Mucosa of stomach (tissue), 1 donor: ENCODE results near the gene RIMBP3C.
"Not testable (repeated sequence)": the region's sequence is repeated elsewhere in the genome, so short reads cannot be mapped to it uniquely, and the experiment has no call there.

ENCODE experiments used
- H3K27me3 ChIP-seq: one replicate; pipeline ENCODE4 v1.7.0; 2013; ENCODE audit warnings: mild to moderate bottlenecking, low read length; ENCODE audit not compliant: control insufficient read depth, insufficient read depth
- H3K36me3 ChIP-seq: one replicate; pipeline ENCODE4 v1.7.0; 2013; ENCODE audit warnings: low read length; ENCODE audit not compliant: control insufficient read depth, insufficient read depth
- H3K4me1 ChIP-seq: one replicate; pipeline ENCODE4 v1.7.0; 2013; ENCODE audit warnings: mild to moderate bottlenecking, low read length; ENCODE audit not compliant: control insufficient read depth, insufficient read depth
- H3K4me3 ChIP-seq: one replicate; pipeline ENCODE4 v1.7.0; 2013; ENCODE audit warnings: low read length
- H3K9ac ChIP-seq: one replicate; pipeline ENCODE4 v1.7.0; 2013; ENCODE audit warnings: mild to moderate bottlenecking, low read length, moderate library complexity
- H3K9me3 ChIP-seq: one replicate; pipeline ENCODE4 v1.7.0; 2013; ENCODE audit warnings: mild to moderate bottlenecking, low read length, moderate library complexity; ENCODE audit not compliant: control insufficient read depth
- donor health status: Pancreatic carcinoma.

Gene RIMBP3C

DNA sequence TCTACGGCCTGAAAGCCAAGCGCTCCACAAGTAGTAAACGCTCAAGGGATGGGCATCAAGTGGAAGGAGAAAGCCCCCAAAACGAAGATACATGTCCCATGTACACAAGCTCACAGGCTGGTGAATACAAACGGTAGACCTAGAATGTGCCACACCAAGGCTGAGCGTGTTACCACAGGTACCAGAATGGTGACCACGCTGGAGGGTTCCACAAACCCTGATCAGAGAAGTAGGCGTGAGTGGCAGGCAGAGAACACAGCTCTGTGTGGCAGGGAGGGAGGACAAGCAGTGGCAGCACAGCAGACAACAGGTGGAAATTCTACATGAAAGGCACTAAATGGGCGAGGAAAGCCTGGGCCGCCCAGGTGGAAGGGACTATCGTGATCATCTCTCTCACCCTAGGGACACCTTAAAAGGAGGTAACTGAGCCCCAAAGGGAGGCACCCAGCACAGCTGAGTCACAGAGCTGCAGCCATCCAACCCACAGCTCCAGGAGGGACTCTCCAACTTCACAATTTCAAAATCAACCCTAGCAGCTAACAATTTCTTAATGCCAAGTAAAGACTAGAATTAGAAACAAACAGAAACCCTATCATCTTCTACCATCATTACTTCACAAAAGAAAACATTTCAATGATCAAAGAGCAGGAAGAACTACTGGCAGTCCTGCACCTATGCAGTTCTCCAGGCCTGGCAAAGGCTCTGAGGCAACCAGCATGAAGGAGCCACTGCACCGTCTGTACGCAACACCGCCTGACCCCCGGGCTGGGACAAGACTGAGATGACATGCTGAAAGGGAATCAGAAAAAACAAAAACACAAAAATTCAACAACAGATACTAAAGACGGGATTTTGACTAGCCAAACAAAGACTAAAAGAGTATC lies 51.4 kb downstream of the RIMBP3C start:
- not testable (repeated sequence) for H3K27me3 ChIP-seq, H3K9me3 ChIP-seq, H3K36me3 ChIP-seq, H3K4me3 ChIP-seq, H3K9ac ChIP-seq, H3K4me1 ChIP-seq

- not testable (repeated sequence) for H3K36me3 ChIP-seq, H3K4me3 ChIP-seq, H3K27me3 ChIP-seq, H3K4me1 ChIP-seq, H3K9ac ChIP-seq, H3K9me3 ChIP-seq
Measured at GRCh38 chr22:21498489-21498888, 52.8 kb downstream of the RIMBP3C start.

GRCh38 chr22:21497984-21498383 lies 53.3 kb downstream of the RIMBP3C start:
- H3K36me3 ChIP-seq, H3K4me1 ChIP-seq, H3K9ac ChIP-seq, H3K4me3 ChIP-seq, H3K27me3 ChIP-seq, H3K9me3 ChIP-seq: not testable (repeated sequence)
